Activated CD8-positive, alpha-beta memory T cell treated with anti-CD3 and anti-CD28 coated beads for 36 hours (primary cell): ENCODE data around the gene ENGASE. TPM values are rescaled to one million over a fixed set of nuclear protein-coding genes. Genes with fewer than 3 reads are reported as not detected.

Experiments used
- CTCF ChIA-PET: fragments of 350-600 bp; sonication (Branson Sonifier 250); formaldehyde crosslinking; loops from one replicate; lab custom pipeline; 2021; ENCODE audit warnings: antibody characterized with exemption; lab: Charles Lee
- POLR2A ChIA-PET: fragments of 350-600 bp; sonication (Branson Sonifier 250); formaldehyde crosslinking; loops from one replicate; lab custom pipeline; 2021; ENCODE audit warnings: antibody characterized with exemption; lab: Charles Lee
- total RNA-seq, 2 experiments: library from RNA; stranded (reverse); gene quantifications; one replicate each; pipeline ENCODE4 v1.2.3, GENCODE V29; 2021

The ENGASE gene
- total RNA-seq, 2 experiments from 2014 or later: 31.3 to 33.9 TPM

DNA sequence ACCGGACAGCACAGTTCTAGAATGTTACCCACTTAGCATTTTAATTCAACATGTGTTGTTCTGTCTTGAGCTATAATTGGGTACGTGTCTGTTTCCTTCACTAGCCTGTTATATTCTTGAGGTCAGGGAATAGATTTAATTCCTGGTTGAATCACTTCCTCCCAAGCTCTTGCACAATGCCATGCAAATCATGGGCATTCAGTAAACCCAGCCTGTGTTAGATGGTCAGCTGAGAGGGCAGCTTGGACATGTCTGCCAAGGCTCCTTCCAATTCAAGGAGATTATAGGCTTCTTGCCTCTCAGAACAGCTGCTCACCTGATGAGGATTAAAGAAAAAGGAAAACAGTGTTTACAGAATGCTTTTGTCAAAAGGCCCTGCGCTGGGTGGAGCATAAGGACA is 38.0 kb upstream of the ENGASE start:
- ChIA-PET CTCF (no interaction called here), POLR2A (interaction anchor here (0.5 kb wide), 1 partner anchor 963 kb away, joined by 3 read pairs; no protein-coding TSS in a partner anchor)

DNA sequence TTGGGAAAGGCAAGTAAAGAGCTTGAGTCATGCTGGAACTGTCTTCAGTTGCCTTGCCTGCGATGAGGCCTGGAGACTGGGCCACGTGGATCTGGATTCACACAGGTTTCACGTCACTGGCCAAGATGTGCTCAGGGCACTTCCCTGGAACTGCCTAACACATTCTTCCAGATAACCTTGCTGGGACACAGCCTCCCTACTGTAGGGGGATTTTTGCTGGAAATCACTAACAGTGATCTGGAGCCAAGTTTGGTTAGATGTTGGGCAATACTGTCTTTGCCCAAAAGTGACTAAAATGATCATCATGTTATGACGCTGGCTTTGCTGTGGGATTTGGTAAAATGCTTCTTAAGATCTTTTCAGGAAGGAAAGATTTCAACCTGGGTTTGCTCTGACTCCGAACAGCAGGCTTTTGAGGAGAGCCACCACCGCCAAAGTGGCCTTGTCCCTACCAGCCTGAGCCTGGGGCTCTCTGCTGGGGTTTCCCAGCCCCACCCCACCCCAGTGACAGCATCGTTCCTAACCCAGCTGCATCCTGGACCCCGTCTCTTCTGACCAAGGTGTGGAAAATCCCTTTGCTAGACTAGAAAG is 36.0 kb upstream of the ENGASE start:
- ChIA-PET CTCF (no interaction called here), POLR2A (no interaction called here)

GRCh38 chr17:79039171-79039570 is 35.5 kb upstream of the ENGASE start:
- ChIA-PET CTCF (interaction anchor here (1.5 kb wide), 1 partner anchor 44 kb away, joined by 3 read pairs; no protein-coding TSS in a partner anchor), POLR2A (no interaction called here)

DNA sequence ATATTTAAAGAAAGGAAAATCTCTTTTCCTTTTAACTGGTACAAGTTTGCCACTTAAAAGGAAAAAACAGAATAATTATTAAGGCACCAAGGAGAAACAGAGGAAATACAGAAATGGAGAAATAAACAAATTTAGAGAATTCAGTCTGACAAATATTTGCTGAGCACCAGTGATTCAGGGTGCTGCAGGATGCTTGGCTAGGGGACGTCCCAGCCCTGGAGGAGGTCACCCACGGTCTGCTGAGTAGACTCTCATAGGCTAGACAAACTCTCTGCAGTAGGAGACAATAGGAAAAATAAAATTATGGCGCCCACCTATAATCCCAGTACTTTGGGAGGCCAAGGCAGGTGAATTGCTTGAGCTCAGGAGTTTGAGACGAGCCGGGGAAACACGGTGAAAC is 34.7 kb upstream of the ENGASE start:
- CTCF ChIA-PET: interaction anchor here (1.5 kb wide), 1 partner anchor 45 kb away, joined by 3 read pairs; no protein-coding TSS in a partner anchor
- POLR2A ChIA-PET: no interaction called here

DNA sequence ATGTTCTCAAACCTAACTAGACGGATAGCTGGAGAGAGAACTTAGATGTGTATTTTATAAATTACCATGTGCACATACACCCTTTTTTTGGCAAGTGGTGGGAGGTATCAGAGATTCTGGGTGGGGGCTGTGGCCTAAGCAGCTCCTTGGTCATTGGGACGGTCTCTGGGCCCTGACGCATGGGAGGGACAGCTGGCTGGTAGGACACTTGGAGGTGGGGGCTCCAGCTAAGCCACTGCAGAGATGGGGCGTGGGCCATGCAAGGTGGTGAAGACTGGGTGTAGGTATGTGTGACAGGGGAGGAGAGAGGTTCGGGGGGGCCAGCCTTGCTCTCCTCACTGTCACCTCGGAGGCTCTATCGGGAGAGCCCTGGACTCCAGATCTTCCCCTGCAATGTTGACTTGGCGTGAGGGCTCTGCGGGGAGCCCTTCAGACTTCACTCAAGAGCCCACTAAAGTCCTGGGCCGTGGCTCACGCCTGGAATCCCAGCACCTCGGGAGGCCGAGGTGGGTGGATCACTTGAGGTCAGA is 33.5 kb upstream of the ENGASE start:
- CTCF ChIA-PET: interaction anchor here (0.6 to 1.7 kb wide), 5 partner anchors 8 to 50 kb away, joined by 3 to 11 read pairs (median 3); no protein-coding TSS in a partner anchor

DNA sequence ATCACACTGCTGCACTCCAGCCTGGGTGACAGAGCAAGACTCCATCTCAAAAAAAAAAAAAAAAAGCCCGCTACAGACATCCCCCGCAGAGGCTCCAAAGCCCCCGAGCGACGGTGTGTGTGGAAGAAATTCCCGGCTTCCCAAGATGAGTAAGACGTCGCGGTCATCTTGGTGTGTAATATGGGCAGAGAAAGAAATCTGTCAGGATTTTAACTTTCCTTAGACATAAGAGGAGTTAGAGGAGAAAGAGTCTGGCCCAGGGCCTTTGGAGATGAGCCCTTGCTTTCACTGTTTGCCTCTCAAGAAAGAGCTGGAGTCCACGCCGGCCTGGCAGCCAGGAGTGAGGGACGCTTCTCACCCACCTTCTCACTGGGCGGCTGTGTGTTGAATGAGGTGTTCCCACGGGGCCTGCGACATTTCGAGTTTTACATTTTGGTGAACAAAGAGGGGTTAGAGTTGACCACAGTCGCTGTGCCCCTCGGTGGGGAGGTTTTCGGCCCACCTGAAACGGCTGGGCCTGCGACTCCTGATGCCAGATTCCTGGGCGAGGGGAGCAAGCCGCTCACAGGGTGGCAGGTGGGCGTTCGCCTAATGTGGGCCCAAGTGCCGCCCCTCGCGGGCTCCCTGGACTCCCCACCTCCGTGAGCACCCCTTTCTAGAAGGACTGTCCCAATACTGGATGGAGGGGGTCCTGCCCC is 32.8 kb upstream of the ENGASE start:
- CTCF ChIA-PET: interaction anchor here (0.6 to 1.7 kb wide), 8 partner anchors 9 to 31 kb away, joined by 3 to 11 read pairs (median 3); no protein-coding TSS in a partner anchor
- POLR2A ChIA-PET: no interaction called here

More for the DNA sequence above, 33.5 kb upstream of the ENGASE start:
- POLR2A ChIA-PET: no interaction called here

- POLR2A ChIA-PET: no interaction called here
- CTCF ChIA-PET: interaction anchor here (0.6 to 1.7 kb wide), 8 partner anchors 9 to 89 kb away, joined by 3 to 11 read pairs (median 3); no protein-coding TSS in a partner anchor
These were observed 32.0 kb upstream of the ENGASE start for GRCh38 chr17:79042421-79043190.

DNA sequence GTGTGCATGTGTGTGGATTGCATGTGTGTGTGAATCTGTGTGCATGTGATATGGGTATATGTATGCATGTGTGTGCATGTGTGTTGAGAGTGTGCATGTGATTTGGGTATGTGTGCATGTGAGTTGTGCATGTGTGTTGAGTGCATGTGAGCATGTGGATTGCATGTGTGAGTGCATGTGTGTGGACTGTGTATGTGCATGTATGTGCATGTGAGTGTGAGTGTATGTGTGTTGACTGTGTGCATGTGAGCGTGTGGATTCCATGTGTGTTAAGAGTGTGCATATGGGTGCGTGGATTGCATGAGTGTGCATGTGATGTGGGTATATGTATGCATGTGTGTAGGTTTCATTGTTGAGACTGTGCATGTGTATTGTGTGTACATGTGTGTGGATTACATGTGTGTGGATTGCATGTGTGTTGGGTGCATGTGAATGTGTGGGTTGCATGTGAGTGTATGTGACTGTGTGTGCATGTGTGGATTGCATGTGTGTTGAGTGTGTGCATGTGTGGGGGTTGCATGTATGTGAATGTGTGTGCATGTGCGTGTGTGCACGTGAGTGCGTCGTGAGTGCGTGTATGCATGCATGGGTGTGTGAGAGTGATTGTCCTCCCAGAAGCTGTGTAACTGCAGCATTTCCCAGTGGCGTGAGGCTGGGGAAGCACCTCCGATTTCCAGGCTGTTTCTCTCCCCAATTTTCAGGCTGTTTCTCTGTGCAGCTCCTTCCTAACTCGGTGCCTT is 31.3 kb upstream of the ENGASE start:
- CTCF ChIA-PET: interaction anchor here (1.7 kb wide), 1 partner anchor 22 kb away, joined by 4 read pairs; no protein-coding TSS in a partner anchor
- POLR2A ChIA-PET: no interaction called here

- CTCF ChIA-PET: interaction anchor here (0.9 to 1.8 kb wide), 3 partner anchors 16 to 44 kb away, joined by 3 to 6 read pairs (median 4); no protein-coding TSS in a partner anchor
- POLR2A ChIA-PET: no interaction called here
These were observed 30.7 kb upstream of the ENGASE start for GRCh38 chr17:79043931-79044320.

DNA sequence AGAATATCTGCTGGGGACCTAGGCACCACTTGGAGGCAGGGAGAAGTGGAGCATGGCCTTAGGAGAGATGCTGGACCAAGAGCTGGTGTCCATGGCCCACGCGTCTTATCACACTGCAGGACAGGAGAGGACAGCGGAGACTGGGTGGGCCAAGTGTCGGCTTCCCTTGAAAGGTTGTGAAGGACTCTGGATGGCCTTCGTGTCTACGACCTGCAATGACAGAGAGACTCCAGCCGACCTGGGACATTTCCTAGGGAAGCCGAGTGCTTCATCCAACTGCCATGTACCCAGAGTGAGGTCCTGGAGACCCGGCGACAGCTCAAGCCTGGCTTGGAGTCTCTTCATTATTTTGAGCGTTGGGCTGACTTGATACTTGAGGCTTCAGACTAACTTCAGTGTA is 30.2 kb upstream of the ENGASE start:
- ChIA-PET POLR2A (no interaction called here), CTCF (interaction anchor here (0.5 to 1.8 kb wide), 6 partner anchors 14 to 612 kb away, joined by 3 to 6 read pairs (median 4); no protein-coding TSS in a partner anchor)

DNA sequence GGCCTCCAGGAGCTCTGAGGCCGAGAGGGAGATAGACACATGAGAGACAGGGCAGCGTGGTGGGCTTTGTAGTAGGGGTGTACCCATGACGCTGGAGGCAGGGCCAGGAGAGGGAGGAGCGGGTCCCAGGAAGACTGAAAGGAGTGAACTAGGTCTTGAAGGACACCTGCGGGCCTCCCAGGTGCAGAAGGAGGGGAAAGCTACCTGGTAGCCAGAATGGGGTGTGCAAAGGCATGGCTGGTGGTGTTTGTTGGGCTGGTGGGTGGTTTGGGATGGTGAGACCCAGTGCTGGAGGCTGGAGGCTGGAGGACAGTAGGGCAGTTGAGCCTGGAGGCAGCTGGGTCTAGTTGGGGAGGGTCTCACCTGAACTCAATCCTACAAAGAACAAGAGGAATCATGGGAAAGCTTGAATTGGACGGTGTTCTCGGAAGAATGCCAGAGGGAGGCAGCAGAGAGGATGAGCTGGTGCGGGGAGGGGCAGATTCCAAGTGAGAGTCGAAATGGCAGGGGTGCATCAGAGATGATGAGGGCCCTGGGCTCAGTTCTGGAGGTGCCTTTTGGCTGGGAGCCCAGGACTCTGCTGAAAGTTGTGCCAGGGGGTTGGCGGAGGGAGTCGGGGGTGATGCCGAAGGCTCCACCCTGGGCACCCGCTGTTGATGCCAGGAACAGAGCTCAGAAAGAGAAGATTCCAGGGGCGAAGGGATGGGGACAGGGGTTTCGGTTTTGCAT is 29.5 kb upstream of the ENGASE start:
- ChIA-PET POLR2A (no interaction called here), CTCF (interaction anchor here (0.7 to 1.8 kb wide), 12 partner anchors 12 to 348 kb away, joined by 3 to 8 read pairs (median 4); partner anchors contain the start of gene ENGASE)

DNA sequence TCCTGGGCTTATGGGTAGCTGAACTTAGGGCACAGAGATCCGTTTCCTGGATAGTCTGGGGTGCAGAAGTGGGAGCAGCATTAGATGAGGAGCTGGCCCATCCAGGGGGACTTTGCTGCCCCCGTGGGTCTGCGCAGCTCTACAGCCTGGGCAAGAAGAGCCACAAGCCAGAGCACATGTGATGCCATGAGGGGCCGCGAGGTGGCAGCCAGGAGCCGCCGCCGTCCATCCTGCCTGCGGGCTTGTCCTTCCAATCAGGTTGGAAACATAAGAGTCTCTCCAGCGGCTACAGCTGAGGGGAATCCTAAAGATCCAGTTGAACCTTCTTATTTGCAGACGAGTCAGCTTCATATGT is 28.8 kb upstream of the ENGASE start:
- POLR2A ChIA-PET: no interaction called here
- CTCF ChIA-PET: interaction anchor here (0.7 to 1.7 kb wide), 10 partner anchors 13 to 348 kb away, joined by 3 to 8 read pairs (median 4); partner anchors contain the start of gene ENGASE

DNA sequence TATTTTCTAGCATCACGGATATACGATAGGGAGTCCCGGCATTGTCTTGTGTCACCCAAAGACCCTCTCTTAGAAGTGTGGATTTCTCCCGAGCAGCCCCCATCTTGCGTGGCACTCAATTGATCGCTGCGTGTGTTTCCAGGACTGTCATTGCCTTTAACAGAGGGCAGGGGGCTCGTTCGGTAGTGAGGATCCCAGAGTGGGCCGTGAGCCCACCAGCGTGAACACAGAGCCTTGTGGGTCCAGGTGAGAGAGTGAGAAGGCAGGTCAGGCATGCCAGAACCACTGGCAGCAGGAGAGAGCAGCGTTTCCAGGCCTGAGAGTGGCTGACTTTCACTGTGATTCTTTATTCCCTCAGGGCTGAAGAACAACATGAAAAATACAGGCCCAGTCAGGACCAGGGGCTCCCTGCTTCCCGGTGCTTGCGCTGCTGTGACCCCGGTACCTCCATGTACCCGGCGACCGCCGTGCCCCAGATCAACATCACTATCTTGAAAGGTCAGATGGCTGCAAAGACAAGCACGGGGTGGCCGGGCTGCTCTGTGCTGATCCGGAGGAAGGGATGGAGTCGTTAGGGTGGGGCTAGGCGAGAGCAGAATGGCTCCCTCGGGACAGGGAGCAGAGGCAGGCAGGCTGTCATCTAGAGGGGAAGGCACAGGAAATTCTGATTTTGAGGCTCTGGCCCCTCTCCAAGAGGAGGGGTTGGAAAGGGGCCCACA is 28.3 kb upstream of the ENGASE start:
- ChIA-PET POLR2A (no interaction called here), CTCF (interaction anchor here (0.7 to 1.7 kb wide), 8 partner anchors 13 to 347 kb away, joined by 3 to 8 read pairs (median 4); no protein-coding TSS in a partner anchor)

GRCh38 chr17:79046916-79047280 is 27.7 kb upstream of the ENGASE start:
- ChIA-PET CTCF (no interaction called here), POLR2A (no interaction called here)

GRCh38 chr17:79047291-79047920 is 27.2 kb upstream of the ENGASE start:
- CTCF ChIA-PET: no interaction called here

DNA sequence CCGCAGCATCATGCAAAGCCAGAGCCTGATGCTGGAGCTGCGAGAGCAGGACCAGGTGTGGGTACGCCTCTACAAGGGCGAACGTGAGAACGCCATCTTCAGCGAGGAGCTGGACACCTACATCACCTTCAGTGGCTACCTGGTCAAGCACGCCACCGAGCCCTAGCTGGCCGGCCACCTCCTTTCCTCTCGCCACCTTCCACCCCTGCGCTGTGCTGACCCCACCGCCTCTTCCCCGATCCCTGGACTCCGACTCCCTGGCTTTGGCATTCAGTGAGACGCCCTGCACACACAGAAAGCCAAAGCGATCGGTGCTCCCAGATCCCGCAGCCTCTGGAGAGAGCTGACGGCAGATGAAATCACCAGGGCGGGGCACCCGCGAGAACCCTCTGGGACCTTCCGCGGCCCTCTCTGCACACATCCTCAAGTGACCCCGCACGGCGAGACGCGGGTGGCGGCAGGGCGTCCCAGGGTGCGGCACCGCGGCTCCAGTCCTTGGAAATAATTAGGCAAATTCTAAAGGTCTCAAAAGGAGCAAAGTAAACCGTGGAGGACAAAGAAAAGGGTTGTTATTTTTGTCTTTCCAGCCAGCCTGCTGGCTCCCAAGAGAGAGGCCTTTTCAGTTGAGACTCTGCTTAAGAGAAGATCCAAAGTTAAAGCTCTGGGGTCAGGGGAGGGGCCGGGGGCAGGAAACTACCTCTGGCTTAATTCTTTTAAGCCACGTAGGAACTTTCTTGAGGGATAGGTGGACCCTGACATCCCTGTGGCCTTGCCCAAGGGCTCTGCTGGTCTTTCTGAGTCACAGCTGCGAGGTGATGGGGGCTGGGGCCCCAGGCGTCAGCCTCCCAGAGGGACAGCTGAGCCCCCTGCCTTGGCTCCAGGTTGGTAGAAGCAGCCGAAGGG is 26.4 kb upstream of the ENGASE start:
- ChIA-PET POLR2A (no interaction called here), CTCF (no interaction called here)

More at GRCh38 chr17:79047291-79047920, 27.2 kb upstream of the ENGASE start:
- POLR2A ChIA-PET: no interaction called here
